ENCODE data around the gene EDNRB.
"Not testable (repeated sequence)": the region's sequence is repeated elsewhere in the genome, so short reads cannot be mapped to it uniquely, and the experiment has no call there.

The EDNRB gene

GRCh38 chr13:77848050-77848449 is 70.6 kb downstream of the EDNRB start:
- in situ Hi-C loops (cut with MboI; ENCODE audit: low sequenced_read_pairs): not testable (repeated sequence)

DNA sequence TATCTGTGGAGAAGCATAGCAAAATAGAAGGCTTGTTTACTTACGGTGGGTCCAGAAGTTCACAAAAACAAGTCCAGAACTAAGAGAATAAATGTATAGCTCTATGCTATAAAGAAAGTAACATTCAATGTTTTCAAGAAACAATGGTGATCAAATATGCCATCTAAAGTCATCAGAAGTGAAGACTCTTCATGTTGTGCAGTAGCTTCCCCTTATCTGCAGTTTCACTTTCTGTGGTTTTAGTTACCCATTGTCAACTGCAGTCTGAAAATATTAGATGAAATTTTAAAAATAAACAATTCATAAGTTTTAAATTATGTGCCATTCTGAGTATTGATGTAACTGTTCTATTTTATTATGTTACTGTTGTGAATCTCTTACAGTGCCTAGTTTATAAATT is 72.5 kb downstream of the EDNRB start:
- in situ Hi-C loops (cut with MboI; ENCODE audit: low sequenced_read_pairs): no loop called here

Data from hTERT RPE-1 (cell line).